HG02938 (cell line): ENCODE measurements around the gene RPN1.

Source experiments
- ATAC-seq: cut with Tn5 transposase; IDR thresholded peaks from one replicate; pipeline ENCODE4 v1.9.1; 2021; ENCODE audit warnings: mild to moderate bottlenecking, moderate library complexity; ENCODE audit not compliant: unreplicated experiment

Gene RPN1

DNA sequence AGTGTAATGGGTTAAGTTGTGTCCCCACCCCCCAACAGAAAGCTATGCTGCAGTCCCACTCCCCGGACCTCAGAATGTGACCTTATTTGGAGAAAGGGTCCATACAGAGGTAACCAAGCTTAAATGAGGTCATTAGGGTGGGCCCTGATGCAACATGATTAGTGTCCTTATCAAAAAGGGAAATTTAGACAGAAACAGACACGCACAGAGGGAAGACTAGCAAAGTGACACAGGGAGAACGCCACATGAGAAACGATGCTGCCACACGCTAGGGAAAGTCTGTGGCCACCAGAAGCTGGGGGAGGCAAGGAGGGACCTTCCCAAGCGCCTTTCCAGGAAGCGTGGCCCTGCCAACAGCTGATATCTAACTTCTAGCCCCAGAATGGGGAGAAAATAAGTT, 65.4 kb downstream of the RPN1 start:
- no peak for ATAC-seq

- no peak for ATAC-seq
Observed at GRCh38 chr3:128584412-128585020, 66.1 kb downstream of the RPN1 start.

DNA sequence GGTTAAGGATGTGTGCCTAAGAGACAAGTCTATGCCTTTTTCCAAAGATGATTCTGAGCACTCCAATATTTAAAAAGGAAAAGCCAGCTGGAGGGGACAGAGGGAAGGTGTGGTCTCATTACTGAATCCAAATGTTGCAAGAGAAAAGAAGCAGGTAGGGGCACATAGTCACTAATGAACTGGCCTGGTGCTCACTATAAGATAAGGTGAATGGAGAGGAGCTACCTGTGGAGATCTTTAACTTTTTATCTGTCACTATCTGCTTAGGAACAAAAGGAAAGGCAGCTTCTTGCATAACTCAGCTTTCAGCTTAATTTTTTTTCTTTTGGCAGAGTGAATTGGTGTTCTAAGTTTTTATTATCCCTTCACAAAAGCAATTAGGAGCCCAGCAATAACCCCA, 69.1 kb downstream of the RPN1 start:
- ATAC-seq = no peak

DNA sequence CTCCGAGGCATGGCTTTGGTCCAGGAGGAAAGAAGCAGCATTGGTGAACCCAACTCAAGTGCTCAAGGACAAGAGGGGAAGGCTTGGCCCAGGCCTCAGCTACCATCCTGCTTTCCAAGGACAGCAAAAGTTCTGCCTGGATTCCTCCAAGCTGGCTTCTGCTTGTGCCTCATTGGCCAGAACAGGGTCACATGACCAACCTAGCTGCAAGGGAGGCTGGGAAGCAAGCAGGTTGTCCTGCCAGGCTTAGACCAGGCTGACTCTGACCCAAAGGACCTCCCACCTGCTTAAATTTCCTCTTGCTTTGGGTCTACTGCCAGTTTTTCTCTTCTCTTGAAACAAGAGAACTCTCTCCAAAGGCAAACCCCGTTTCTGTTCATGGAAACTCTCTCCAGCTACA, 70.7 kb downstream of the RPN1 start:
- ATAC-seq = no peak

GRCh38 chr3:128578346-128578745, 72.3 kb downstream of the RPN1 start:
- no peak for ATAC-seq

- no peak for ATAC-seq
Observed at GRCh38 chr3:128577711-128578110, 72.9 kb downstream of the RPN1 start.

GRCh38 chr3:128576290-128576689, 74.3 kb downstream of the RPN1 start:
- ATAC-seq = no peak

- no peak for ATAC-seq
Observed at GRCh38 chr3:128575777-128576176, 74.8 kb downstream of the RPN1 start.

- ATAC-seq = no peak
Observed at GRCh38 chr3:128573707-128574162, 76.9 kb downstream of the RPN1 start.

DNA sequence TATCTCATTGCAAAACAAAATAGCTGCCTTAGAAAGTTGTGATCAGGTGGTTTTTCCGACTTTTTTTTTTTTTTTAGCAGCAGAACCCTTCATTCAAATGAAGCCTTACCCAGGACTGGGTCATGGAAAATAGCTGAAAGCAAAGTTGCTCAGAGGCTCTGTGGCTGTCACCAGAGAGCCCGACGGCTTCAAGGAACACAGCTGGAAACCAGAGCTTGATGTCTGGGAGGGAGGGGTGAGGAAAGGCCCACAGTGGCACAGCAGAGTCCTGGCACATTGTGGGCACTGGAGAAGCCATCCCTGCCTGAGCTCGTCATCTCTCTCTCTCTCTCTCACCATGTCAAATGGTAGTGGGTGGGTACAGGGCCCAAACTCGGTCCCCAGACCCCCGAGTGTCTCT, 77.5 kb downstream of the RPN1 start:
- no peak for ATAC-seq

DNA sequence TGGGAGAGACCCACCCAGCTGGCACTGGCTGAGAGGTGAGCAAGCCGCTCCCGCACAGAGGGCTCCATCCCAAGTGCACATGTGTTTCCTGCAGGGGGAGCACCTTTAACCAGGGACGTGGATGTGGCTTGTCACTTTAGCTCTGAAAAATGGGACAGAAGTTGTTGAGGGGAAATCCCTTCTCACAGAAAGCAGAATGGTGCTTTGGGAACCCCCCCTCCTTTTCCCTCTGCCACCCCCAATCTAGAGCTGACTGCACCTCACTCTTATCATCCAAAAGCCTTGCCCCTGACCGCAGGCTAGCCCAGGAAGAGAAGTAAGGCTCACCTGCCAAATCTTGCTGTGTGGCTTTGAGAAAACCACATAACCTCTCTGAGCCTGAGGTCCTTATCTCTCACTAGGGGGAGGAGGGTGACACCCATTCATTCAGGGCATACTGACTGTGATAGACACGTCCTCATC, 77.9 kb downstream of the RPN1 start:
- no peak for ATAC-seq

DNA sequence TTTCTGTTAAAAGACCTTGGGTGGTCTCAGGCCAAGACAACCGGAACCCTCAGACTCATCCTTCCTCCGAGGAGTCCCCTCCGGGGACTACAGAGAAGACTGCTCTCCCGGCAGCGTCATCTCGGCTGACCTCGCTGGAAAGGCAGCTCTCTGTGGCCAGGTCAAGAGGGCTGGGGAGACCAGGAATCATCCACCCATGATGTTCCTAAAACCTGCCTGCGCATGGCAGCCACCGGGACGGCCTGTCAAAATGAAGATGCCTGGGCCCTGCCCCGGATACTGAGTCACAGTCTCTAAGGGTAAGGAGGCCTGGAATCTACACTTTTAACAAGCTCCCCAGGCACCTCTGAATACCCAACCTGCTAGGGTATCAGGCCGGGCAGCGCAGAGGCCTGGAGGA, 78.6 kb downstream of the RPN1 start:
- ATAC-seq = no peak
